GM12873 (cell line): ENCODE measurements around the gene VWA5B1.

ENCODE experiments used
- CTCF ChIP-seq: IDR thresholded peaks from 2 replicates; pipeline ENCODE4 v1.5.1; 2012; ENCODE audit warnings: low read depth, mild to moderate bottlenecking, moderate library complexity, low read length, control low read depth; ENCODE audit not compliant: insufficient read depth; ENCODE audit errors: missing control alignments

The VWA5B1 gene

GRCh38 chr1:20351911-20352701 is 61.4 kb downstream of the VWA5B1 start:
- no peak for TF ChIP-seq CTCF

- no peak for TF ChIP-seq CTCF
Observed at GRCh38 chr1:20353836-20354235, 63.2 kb downstream of the VWA5B1 start.

GRCh38 chr1:20354610-20355009 is 63.9 kb downstream of the VWA5B1 start:
- no peak for TF ChIP-seq CTCF

GRCh38 chr1:20355101-20355827 is 64.6 kb downstream of the VWA5B1 start:
- no peak for TF ChIP-seq CTCF

- TF ChIP-seq CTCF, result no peak
Observed at GRCh38 chr1:20355828-20356735, 65.4 kb downstream of the VWA5B1 start.

- TF ChIP-seq CTCF, result no peak
Observed at GRCh38 chr1:20356850-20357459, 66.3 kb downstream of the VWA5B1 start.
